Breast epithelium (tissue), 3 donors: ENCODE measurements around the gene NEUROD4.

ENCODE experiments used
- CTCF ChIP-seq, 3 donors: fragments of 450-650 bp; IDR thresholded peaks; one replicate each; pipeline ENCODE4 v1.5.1; 2016 to 2017; ENCODE audit warnings: antibody characterized with exemption in 3 of 3, mild to moderate bottlenecking in 3 of 3, moderate library complexity in 3 of 3
- POLR2A ChIP-seq: fragments of 450-650 bp; IDR thresholded peaks from one replicate; pipeline ENCODE4 v1.6.1; 2016; ENCODE audit warnings: antibody characterized with exemption, mild to moderate bottlenecking, moderate library complexity
- POLR2AphosphoS5 ChIP-seq, 3 donors: sonication (generic); formaldehyde crosslinking; IDR thresholded peaks; one replicate each; pipeline ENCODE4 v1.6.1; 2017; ENCODE audit warnings: antibody characterized with exemption in 3 of 3

GRCh38 chr12:55049676-55050075, 29.9 kb downstream of the NEUROD4 start:
- TF ChIP-seq CTCF (IDR thresholded peaks at IDR 0.05), result no peak
- TF ChIP-seq POLR2A, result no peak
- no peak for TF ChIP-seq POLR2AphosphoS5 (IDR thresholded peaks at IDR 0.05)
